ENCODE data around the gene AP1G2.
"Not testable (repeated sequence)": the region's sequence is repeated elsewhere in the genome, so short reads cannot be mapped to it uniquely, and the experiment has no call there.

The AP1G2 gene, protein sequence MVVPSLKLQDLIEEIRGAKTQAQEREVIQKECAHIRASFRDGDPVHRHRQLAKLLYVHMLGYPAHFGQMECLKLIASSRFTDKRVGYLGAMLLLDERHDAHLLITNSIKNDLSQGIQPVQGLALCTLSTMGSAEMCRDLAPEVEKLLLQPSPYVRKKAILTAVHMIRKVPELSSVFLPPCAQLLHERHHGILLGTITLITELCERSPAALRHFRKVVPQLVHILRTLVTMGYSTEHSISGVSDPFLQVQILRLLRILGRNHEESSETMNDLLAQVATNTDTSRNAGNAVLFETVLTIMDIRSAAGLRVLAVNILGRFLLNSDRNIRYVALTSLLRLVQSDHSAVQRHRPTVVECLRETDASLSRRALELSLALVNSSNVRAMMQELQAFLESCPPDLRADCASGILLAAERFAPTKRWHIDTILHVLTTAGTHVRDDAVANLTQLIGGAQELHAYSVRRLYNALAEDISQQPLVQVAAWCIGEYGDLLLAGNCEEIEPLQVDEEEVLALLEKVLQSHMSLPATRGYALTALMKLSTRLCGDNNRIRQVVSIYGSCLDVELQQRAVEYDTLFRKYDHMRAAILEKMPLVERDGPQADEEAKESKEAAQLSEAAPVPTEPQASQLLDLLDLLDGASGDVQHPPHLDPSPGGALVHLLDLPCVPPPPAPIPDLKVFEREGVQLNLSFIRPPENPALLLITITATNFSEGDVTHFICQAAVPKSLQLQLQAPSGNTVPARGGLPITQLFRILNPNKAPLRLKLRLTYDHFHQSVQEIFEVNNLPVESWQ

DNA sequence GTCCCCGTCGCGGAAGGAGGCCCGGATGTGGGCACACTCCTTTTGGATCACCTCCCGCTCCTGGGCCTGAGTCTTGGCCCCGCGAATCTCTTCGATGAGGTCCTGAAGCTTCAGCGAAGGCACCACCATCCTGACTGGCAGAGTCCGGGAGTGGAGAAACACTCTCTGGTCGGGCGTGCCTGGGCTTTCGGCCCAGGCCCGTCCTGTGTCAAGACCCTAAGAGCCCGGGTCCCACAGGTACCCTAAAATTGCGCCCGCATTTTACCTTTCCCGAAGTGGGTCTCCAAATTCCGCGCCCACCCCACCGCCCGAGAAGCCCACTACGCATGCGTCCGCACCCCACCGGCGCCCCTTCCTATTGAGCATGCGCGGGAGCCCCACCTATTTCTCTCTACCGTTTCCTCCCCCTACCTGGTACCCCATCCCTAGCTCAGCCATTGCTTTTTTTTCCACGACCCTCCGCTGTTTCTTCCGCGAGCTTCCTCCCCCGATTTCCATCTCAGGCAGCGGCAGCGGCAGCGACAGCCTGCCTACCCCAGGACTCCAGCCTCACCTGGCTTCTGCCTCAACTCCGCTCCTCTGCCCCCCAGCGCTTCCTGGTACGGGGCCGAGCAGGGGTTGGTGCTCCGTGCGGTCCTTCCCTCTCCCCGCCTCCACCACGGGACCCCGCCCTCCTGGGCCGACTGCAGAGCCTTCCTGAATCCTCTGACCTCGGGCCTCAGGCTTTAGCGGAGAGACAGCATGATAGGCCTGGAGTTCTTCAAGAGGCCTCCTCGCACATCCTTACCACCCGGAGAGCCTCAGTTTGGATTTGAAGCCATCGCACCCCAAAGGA is at the start of gene AP1G2:
Gene AP1G2, minus strand, starts transcription at position 606 of the 835 bp plus-strand sequence. Its CDS starts 477 bp downstream, at position 129.
- DNase-seq (ENCODE audit: low spot score) = peak; percentile 49

DNA sequence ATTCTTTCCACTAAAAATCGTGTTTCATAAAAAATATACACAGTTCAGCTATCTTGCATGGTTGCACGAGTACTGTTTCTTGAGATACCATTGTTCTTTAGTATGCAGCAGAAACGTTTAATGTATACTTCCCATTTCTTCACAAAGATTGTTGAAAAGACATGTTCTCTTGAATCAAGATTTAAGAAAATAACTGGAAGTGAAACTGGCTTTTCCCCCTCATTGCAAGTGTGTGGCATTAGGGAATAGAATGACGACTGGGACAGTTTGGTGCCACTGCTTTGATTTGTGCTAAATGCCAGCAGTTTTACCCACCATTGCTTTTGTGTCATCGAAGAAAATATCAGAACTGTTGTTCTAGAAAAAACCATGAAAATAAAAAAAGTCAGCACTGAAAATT is 48.3 kb upstream of the AP1G2 start:
- no peak for DNase-seq (ENCODE audit: low spot score)

DNA sequence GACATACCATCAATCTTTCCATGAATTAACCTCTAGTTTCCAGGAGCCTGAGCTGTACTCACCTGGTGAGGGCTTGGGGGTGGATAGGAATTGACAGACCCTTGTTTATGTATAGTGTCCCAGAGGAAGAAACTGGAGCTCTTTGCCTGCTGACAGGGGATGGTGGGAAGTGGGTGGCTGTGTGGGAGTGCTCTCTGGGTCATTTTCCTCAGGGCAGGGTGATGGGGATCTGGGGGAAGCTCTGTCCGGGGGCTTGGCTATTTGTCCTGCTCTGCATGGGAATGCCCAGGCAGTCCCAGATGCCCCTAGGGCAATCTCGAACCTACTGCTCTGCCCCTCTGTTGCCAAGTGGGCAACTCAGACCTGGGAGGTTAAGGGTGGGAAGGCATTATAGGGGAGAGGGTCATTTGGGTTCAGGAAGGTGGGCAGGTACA is 46.8 kb upstream of the AP1G2 start:
- DNase-seq (ENCODE audit: low spot score) = no peak

DNA sequence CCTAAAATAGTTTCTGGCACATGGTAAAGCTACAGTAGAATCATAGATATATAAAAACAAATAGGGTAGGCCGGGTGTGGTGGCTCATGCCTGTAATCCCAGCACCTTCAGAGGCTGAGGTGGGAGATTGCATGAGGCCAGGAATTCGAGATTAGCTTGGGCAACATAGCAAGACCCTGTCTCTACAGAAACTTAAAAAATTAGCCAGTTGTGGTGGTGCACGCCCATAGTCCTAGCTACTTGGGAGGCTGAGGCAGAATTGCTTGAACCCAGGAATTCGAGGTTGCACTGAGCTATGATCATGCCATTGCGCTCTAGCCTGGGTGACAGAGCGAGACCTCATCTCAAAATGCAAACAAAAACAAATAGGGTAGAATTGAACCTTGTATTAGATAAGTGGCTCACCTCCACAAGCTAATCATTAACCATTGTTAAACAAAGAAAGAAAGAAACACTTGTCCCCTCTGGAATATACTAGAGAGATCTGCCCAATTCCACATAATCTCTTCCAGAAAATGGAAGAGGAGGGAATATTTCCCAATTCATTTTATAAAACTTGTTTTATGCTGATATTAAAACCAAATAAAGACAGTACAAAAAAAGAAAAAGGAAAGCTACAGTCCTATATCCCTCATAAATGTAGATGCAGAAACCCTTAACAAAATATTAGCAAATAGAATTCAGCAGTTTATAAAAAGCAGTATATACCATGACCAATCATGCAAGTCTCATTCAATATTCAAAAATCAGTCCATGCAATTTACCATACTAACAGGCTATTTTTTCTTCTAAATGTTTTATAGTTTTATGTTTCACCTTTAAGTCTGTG is 45.9 kb upstream of the AP1G2 start:
- DNase-seq (ENCODE audit: low spot score) = no peak

DNA sequence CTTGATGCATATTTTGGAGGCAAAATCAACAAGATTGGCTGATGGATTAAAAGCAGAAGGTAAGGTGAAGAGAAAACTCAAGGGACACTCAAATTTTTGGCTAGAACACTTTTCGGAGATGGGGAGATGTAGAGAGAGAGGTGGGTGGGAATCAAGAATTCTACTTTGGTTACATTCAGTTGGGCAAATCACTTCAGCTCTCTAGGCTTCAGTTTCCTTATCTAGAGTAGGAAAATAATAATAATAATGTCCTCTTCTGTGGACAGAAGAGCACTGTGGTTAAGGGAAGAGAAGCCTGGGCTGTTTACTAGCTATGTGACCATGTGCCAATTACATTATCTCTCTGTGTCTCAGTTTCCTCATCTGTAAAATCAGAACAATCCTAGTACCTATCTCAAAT is 45.2 kb upstream of the AP1G2 start:
- DNase-seq (ENCODE audit: low spot score) = no peak

DNA sequence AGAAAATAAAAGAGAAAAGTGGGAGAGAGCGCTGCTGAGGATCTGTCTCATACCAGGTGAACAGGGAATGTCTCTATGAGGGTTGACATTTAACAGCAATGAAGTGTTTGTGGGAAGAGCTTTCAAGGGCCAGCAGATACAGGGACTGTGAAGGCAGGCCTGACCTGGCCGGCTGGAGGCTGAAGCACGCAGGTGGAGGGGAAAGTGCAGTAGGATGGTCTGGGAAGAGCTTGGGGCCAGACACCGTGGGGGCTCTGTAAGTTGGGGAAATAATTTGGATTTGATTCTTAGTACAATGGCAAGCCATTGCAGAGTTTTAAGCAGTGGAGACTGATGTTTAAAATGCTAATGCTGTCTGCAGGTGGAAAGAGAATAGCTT is 44.8 kb upstream of the AP1G2 start:
- DNase-seq (ENCODE audit: low spot score) = no peak

DNA sequence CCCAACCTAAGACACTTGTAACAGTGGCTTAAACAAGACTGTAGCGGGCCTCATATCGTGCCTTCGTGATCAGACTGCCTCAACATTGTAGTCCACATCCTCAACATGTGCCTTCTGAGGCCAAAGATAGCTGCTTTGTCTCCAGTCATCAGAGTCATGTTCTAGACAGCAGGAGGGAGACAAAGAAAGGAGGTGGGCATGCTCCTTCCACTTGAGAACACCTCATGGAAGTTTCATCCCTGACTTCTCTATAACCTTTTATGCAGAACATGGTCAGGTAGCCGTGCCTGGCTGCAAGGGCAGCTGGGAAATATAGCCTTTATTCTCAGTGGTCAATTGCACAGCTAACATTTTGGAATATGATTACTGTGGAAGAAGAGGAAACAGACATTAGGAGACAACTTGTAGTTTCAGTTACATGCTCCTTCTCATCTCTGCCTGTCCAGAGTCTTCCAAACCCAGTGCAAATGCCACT is 43.3 kb upstream of the AP1G2 start:
- no peak for DNase-seq (ENCODE audit: low spot score)

DNA sequence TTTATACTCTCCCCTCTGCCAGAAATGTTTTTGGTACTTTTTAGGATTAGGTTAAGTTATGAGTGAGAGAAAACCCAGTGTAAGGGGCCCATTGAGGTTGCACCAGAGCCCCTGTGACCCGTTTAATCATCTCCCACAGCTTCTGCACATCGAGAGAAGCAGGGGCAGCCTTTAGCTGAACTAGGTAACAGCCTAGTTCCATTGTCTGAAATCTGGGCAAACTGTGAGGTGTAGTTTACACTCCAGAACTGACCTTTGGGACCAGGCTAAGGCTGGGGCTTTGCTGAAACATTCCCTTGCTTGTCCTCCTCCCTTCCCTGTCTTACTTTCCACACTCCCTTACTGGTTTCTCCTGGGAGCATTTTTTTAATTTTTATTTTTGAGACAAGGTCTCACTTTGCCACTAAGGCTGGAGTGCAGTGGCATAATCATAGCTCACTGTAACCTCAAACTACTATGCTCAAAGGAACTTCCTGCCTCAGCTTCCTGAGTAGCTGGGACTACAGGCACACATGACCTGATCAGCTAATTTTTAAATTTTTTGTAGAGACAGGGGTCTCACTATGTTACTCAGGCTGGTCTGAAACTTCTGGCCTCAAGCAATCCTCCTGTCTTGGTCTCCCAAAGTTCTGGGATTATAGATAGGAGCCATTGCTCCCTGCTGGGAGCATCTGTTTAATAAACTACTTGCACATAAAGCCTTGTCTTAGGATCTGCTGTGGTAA is 42.7 kb upstream of the AP1G2 start:
- no peak for DNase-seq (ENCODE audit: low spot score)

DNA sequence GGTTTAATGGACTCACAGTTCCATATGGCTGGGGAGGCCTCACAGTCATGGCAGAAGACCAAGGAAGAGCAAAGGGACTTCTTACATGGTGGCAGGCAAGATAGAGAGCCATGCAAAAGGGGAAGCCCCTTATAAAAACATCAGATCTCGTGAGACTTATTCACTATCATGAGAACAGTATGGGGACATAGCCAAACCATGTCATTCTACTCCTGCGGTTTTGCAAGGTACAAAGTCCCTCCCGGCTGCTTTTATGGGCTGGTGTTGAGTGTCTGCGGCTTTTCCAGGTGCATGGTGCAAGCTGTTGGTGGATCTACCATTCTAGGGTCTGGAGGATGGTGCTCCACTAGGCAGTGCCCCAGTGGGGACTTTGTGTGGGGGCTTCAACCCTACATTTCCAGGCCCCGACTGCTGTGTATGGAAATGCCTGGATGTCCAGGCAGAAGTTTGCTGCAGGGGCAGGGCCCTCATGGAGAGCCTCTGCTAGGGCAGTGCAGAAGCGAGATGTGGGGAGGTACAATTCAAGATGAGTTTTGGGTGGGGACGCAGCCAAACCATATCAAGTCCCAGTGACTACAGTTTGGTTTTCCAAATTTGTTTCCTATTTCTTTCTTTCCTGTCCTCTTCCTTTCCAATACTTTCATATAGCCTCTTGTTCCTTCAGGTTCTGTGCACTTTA is 42.0 kb upstream of the AP1G2 start:
- not testable (repeated sequence) for DNase-seq (ENCODE audit: low spot score)

DNA sequence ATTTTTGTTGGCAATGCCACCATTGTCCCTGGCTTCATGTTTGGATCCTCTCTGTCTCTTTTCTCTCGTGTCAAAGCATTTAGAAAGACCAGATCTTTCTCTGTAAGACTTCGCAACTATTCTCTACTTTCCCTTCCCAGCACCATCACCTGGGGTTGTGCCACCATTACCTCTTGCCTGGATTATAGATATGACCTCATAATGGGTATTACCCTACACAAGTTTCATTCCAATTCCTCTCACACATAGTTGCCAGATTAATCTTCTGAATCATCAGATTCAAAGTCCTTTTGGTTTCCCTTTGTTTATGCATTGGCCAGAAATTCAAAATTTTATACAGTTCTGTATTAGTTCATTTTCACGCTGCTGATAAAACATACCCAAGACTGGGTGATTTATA is 41.4 kb upstream of the AP1G2 start:
- DNase-seq (ENCODE audit: low spot score) = no peak

DNA sequence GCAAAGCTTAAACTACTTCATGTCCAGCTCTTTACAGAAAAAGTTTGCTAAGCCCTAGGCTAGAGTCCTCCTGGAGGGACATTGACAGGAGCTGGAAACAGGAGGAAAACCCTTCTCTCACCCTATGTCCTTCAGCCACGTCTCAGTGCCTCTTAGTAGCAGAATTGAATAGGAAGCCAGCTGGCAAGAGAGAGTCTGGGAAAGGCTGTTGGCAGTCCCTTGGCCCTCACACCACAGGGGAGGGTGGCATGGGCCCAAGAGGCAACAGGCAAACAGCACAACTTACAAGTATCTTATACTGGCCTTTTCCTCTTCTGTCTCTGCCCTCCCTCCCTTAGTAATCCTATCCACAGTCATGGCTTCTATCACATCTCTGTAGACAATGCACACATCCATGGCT is 40.9 kb upstream of the AP1G2 start:
- DNase-seq (ENCODE audit: low spot score) = no peak

DNA sequence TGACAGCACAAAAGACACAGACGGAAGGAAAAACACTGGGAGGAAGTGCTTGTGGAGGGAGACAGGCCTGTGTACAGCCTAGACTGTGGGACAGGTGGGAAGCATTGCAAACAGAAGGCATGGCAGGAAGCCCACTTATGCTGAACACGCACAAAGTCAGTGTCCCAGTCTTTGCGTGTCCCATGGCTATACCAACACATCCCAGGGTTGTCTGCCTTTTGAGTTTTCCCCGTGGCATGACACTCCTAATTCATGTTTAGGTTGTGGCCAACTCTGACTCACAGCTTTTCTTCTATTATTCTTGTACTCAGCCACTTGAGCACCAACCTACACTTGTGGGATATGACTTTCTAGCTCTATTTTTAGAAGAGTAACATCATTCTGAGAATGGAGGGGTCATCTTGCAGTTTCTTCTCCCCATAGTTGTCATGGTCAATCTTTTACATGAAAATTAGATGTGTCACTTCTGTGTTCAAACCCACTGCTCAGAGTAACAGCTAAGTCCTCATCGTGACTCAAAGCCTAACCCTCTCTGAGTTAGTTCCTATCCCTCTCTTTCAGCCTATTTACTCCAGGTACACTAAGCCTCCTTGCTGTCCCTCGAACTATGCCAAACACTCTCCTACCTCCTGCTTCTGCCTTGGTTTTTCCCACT is 38.5 kb upstream of the AP1G2 start:
- DNase-seq (ENCODE audit: low spot score) = no peak

DNA sequence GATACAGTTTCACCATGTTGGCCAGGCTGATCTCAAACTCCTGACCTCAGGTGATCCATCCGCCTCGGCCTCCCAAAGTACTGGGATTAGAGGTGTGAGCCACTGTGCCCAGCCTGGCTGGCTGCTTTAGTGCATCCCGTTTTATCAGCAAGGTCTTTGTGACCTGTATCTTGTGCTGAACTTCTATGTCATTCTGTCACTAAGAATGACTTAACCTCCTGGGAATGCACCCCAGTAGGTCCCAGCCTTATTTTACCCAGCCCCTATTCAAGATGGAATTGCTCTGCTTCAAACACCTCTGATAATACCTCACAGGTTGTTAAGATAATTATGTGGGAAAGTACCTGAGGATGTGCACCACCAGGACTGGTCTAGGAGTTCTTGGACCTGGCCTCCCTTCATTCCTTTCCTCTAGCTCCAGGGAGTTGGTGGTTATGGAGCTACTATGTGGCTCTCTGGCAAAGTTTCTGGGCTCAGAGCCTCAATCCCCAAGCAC is 37.1 kb upstream of the AP1G2 start:
- no peak for DNase-seq (ENCODE audit: low spot score)

DNA sequence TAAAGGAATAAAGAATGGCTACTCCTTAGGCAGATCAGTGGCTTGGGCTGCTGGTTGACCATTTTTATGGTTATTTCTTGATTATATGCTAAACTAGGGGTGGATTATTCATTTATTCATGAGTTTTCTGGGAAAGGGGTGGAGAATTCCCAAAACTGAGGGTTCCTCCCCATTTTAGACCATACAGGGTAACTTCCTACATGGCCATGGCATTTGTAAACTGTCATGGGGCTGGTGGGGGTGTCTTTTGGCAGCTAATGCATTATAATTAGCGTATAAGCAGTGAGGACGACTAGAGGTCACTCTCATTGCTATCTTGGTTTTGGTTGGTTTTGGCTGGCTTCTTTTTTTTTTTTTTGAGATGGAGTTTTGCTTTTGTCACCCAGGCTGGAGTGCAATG is 36.6 kb upstream of the AP1G2 start:
- no peak for DNase-seq (ENCODE audit: low spot score)

DNA sequence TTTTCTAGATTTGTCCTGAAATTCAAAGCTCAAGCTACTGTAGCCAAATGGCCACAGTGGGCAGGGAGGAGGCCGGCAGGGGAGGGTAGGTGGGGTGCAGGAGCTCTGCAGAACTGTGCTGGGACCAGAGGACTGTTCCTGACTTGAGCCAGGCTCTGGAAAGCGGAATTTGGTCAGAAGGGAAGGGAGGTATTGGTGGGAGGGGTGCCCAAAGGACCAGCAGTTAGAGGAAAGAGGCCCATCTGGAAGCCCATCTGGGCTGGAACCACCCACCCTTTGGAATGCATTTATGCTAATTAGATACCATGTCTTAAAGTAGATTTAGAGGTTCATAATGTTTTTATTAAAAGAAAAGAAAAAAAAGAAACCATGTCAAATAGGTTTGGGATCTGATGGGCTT is 35.5 kb upstream of the AP1G2 start:
- DNase-seq (ENCODE audit: low spot score) = no peak

DNA sequence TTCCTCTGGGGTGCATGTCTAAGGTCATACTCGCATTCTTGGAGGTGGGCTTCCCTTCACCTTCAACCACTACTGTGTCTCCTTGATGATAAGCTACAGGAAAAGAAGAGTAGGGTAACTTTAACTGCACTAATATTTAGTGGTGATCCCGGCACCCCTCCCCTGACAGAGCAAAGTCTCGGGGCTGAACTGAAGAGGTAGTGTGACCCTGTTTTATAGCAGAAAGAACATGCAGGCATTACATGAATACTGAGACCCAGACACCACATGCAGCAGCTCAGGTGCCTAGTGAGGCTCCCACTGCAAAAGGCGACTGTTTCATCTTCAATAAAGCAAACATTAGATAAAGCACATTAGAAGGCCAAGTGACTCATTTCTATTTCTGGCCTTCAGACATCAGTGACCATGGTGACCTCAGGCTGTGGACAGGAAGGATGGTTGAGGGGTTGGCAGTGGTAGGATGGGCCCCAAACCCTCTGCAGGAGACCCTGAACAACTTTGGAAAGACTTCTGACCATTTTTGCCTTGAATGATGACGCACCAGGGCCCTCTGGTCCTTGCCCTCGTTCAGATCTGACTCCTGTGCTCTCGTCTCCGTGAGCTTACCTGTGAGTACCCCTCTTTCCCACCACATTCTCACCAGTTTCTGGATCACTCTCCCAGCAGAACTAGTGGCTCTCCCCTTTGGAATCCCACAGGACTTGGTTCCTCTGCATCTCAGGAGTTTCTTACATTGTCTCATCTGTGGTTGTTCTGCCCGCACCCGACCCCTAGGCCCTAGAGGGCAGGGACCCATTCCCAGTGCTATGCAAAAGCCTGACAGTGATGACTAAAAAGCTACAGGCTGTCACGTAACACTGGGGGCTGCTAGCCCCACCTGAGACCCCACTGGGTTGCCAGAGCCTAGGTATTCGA is 34.8 kb upstream of the AP1G2 start:
- no peak for DNase-seq (ENCODE audit: low spot score)

DNA sequence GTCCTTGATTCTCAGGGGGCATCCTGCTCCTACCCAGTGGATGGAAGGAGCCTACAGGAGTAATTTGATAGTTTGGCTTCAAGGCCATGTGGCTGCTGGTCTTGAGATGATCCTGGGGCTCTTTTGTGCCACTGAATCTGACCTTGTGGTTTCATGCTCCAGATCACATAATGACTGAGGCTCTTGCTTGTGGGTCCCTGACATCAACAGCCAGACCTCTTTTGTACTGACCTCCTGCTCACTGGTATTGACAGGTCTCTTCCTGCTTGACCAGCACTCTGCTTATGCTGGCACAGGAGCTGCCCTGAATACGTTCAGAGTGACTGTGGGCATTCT is 34.2 kb upstream of the AP1G2 start:
- no peak for DNase-seq (ENCODE audit: low spot score)

DNA sequence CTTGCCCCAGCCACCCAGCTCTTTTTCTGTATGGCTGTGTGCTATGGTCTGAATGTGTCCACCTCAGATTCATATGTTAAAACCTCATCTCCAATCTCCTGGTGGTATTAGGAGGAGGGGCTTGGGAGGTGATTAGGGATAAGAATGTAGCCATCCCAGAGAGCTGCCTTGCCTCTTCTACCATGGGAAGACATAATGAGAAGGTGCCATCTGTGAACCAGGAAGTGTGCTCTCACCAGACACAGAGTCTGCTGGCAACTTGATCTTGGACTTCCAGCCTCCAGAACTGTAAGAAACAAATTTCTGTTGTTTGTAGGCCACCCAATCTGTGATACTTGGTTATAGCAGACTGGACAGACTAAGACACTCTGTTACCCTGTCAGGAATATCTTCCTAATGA is 33.8 kb upstream of the AP1G2 start:
- no peak for DNase-seq (ENCODE audit: low spot score)

DNA sequence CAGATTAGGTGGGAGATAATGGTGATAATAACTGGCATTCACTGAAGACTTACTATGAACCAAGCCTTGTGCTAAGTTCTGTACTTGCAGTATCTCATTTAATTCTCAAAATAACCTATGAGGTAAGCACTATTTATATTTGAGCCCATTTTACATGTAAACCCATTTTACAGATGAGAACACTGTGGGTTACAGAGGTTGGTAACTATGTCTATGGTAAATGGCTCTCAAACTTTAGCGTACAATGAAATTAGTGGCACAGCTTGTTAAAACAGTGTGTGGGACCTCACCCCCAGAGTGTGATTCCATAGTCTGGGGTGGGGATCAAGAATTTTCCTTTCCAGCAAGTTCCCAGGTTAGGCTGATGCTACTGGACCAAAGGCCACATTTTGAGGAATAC is 33.2 kb upstream of the AP1G2 start:
- DNase-seq (ENCODE audit: low spot score) = no peak

All from hematopoietic multipotent progenitor cell treated with erythropoietin and hydrocortisone succinate and interleukin-3 and kit ligand, for 17 days (in vitro differentiated cells).